22Rv1 (cell line): ENCODE data around the gene TMEM186.
"Not testable (repeated sequence)": the region's sequence is repeated elsewhere in the genome, so short reads cannot be mapped to it uniquely, and the experiment has no call there.

ENCODE experiments used
- H3K27ac ChIP-seq: fragments of 450-650 bp; 2 replicates; pipeline ENCODE4 v1.5.1; 2017
- ZFX ChIP-seq: fragments of 450-650 bp; IDR thresholded peaks from 2 replicates; pipeline ENCODE4 v1.6.1; 2017; ENCODE audit warnings: antibody characterized with exemption, borderline replicate concordance
- TF ChIP-seq, protein P1 (sequence below): fragments of 450-650 bp; IDR thresholded peaks from 2 replicates; pipeline ENCODE4 v1.5.1; 2017; ENCODE audit warnings: mild to moderate bottlenecking

The TMEM186 gene

GRCh38 chr16:8753416-8754054, 43.9 kb downstream of the TMEM186 start:
- H3K27ac ChIP-seq, result no peak overlapping the region
- TF ChIP-seq, protein P1, sequence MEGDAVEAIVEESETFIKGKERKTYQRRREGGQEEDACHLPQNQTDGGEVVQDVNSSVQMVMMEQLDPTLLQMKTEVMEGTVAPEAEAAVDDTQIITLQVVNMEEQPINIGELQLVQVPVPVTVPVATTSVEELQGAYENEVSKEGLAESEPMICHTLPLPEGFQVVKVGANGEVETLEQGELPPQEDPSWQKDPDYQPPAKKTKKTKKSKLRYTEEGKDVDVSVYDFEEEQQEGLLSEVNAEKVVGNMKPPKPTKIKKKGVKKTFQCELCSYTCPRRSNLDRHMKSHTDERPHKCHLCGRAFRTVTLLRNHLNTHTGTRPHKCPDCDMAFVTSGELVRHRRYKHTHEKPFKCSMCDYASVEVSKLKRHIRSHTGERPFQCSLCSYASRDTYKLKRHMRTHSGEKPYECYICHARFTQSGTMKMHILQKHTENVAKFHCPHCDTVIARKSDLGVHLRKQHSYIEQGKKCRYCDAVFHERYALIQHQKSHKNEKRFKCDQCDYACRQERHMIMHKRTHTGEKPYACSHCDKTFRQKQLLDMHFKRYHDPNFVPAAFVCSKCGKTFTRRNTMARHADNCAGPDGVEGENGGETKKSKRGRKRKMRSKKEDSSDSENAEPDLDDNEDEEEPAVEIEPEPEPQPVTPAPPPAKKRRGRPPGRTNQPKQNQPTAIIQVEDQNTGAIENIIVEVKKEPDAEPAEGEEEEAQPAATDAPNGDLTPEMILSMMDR, result no peak
- TF ChIP-seq ZFX, result no peak

DNA sequence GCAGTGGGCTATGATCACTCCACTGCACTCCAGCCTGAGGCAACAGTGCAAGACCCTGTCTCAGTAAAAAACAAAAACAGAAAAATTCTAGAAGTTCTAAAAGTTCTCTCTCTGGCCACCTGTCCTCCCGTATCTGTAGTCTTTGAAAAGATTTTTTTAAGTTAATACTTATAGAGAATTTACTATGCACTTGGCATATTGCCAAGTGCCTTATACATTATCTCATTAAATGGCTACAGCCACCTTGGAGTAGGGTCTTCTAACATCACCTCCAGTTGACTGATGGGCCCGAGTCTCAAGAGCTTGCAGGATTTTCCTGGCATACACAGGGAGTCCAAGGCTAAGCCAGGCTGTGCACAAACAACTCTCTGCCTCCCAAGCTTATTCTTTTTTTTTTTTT, 44.7 kb downstream of the TMEM186 start:
- no peak overlapping the region for H3K27ac ChIP-seq
- TF ChIP-seq ZFX, result no peak
- TF ChIP-seq, protein P1, result no peak

DNA sequence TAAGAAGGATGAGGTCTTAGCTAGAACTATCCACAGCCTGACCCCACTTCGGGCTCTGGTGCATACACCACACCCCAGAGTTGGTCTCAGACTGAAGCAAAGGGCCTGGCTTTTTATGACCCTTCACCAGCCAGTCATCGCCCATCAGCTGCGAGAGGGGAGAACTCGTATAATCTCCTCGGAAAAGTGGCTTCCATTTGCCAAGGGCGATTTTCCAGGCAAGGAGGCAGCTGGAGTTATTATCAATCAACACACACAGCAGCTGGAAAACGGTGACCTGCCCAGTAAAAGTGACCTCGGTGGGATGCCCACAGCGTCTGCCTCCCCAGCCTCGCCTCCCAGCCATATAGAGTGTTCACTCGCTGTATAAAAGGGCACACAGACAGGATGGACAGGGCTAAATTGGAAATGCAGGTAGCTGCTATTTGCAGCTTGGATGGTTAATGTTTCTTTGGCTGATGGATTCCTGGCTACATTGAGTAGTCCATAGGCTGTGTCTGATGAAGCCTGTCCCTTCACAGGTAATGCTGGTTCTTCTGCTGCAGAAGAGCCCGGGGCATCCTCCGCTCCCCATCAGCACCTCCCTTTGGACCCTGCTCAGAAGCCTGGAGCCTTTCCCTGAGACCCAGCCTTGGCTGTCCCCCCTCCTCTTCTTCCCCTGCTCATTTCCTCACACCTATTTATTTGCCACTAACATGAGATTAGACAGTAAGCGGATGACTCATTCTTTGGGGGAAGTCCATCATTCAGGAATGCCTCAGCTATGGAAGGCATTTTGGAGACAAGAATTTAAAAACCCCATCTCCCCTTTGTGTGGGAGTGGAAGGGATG, 45.7 kb downstream of the TMEM186 start:
- no peak overlapping the region for H3K27ac ChIP-seq
- TF ChIP-seq, protein P1, result no peak
- TF ChIP-seq ZFX, result no peak

- not testable (repeated sequence) for H3K27ac ChIP-seq
These were observed 48.5 kb downstream of the TMEM186 start for GRCh38 chr16:8748944-8749343.
